ENCODE results near the gene RPS6KA6. TPM values are rescaled to one million over a fixed set of nuclear protein-coding genes. Genes with fewer than 3 reads are reported as not detected.
A peak's percentile ranks its signal among the peaks of the same experiment; 100 is the strongest.

Gene RPS6KA6
- total RNA-seq = under 1 TPM in 1 of 5 experiments, not detected in 4; 0.07 TPM
- polyA plus RNA-seq = not detected
- total RNA-seq = 0.54 reads per million

DNA sequence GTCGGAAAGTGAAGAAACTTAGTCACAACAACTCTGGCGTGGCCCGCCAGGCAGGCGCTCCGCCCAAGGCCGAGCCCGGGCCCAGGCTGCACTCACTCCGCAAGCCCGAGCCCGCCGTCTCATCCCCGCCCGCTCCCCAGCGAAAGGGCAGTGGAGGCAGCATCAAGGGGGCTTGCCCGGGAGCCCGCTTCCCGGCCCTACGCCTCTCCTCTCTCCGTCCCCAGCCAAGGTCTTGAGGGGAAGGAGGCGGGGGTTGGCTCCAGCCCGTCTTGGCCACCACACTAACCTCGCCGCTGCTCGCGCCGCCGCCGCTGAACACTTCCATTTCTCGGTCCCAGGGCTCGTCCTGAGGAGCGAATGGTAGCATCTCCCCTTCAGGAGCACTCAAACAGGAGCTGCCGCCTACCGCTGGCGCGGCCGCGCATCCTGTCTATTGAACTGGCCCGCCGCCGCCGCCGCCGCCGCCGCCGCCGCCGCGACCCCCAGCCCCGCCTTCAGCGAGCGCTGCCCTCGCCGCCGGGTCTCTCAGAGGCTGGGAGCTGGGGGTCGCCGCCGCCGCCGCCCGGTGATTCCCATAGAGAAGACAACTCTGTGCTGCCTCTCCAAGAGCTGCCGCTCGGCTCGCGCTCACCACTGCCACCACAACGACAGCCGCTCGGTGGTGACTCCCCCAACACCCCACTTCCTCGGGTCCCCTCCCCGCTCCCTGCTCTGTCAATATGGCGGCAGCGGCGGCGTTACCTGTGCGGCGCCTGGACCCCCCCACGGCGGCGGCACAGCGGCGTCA lies at the start of gene RPS6KA6:
Gene RPS6KA6 (minus strand): TSS at position 667 of the 787 bp plus-strand sequence. CDS start 300 bp downstream, at position 367.
- H3K27ac ChIP-seq (ENCODE audit: low read depth, low read length) = no peak within 1 kb of the TSS
- Mint-ChIP-seq H3K27me3 (peaks cover 12 to 29% (median 25%) of the 10 kb centered on the region in 5 donors), H3K9me3 (peaks cover 0 to 14% (median 4%) of the 10 kb centered on the region in 11 donors), H3K4me3 (peak within 1 kb of the TSS in 8 of 10 donors; percentile 26 to 67 (median 53)), H3K36me3 (peaks cover 0 to 4% (median 0%) of the 10 kb centered on the region in 5 donors), H3K27ac (peak within 1 kb of the TSS in 1 of 9 donors; percentile 32), H3K4me1 (peaks cover 0 to 11% (median 5%) of the 10 kb centered on the region in 7 donors)
- ATAC-seq (peak; percentile 31), DNase-seq (peak in 2 of 9 donors; percentile 2 to 8)
- H3K4me1 ChIP-seq (ENCODE audit: control insufficient read depth in 2 of 2, insufficient read depth in 2 of 2, low read length in 2 of 2) = no peaks in the 10 kb centered on the region
- H3K36me3 ChIP-seq (ENCODE audit: control insufficient read depth in 2 of 3, insufficient read depth in 3 of 3, low read length in 3 of 3) = no peaks in the 10 kb centered on the region
- intact Hi-C loops (cut with micrococcal nuclease) = no loop called here
- no peaks in the 10 kb centered on the region for H3K9me3 ChIP-seq (ENCODE audit: control insufficient read depth in 2 of 3, low read length in 3 of 3)
- ChIA-PET POLR2A (no interaction called here), CTCF (no interaction called here)
- H3K27me3 ChIP-seq (ENCODE audit: control insufficient read depth in 2 of 2, insufficient read depth in 2 of 2, low read length in 2 of 2) = no peaks in the 10 kb centered on the region
- no peak within 1 kb of the TSS for H3K4me3 ChIP-seq (ENCODE audit: low read length)

DNA sequence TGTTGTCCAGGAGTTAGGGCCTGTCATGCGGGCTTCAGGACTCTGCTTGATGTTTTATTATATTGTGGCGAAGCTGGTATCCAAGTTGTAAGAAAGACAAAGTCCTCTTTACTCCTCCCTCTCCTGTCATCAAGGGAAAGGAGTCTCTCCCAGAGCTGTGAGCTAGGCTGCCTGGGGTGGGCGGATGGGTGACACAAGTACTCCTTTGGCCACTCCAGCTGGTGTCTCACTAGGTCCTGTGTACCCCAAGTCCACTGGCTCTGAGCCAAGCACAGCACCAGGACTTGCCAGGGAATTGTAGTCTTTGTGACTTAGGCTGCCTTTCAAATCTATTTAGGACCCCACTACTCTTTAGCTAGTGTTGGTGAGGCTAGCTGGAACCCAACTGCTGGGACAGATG lies 36.7 kb upstream of the RPS6KA6 start:
- ChIA-PET CTCF (no interaction called here), POLR2A (no interaction called here)
- intact Hi-C loops (cut with micrococcal nuclease) = no loop called here
- ATAC-seq = no peak
- Mint-ChIP-seq H3K9me3 (no peaks in the 10 kb centered on the region), H3K27me3 (no peaks in the 10 kb centered on the region), H3K27ac (no peak overlapping the region), H3K4me3 (no peak overlapping the region), H3K36me3 (no peaks in the 10 kb centered on the region), H3K4me1 (no peaks in the 10 kb centered on the region)
- Histone ChIP-seq H3K27me3 (ENCODE audit: control insufficient read depth in 2 of 2, insufficient read depth in 2 of 2, low read length in 2 of 2) (no peaks in the 10 kb centered on the region), H3K4me1 (ENCODE audit: control insufficient read depth in 2 of 2, insufficient read depth in 2 of 2, low read length in 2 of 2) (no peaks in the 10 kb centered on the region), H3K9me3 (ENCODE audit: control insufficient read depth in 2 of 3, low read length in 3 of 3) (no peaks in the 10 kb centered on the region), H3K27ac (ENCODE audit: low read depth, low read length) (no peak overlapping the region), H3K4me3 (ENCODE audit: low read length) (no peak overlapping the region), H3K36me3 (ENCODE audit: control insufficient read depth in 2 of 3, insufficient read depth in 3 of 3, low read length in 3 of 3) (no peaks in the 10 kb centered on the region)
- DNase-seq = no peak

DNA sequence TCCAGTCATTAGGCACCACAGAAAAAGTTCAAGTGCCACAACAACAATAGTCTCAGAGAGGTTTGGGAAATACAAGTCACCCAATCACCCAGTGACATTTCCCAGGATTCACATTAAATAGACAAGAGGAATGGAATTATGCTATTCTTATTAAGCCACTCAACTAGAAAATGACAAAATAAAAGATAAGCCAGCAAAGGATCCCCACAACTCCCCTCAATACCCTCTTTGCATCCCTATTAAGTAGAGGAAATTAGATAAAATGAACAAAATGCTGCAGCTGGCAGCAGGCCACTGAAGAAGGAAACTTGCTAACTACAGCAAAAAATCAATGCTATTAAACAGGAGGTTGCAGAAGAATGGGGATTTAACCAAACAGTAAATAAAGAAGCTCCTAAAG lies 35.3 kb upstream of the RPS6KA6 start:
- no peaks in the 10 kb centered on the region for H3K36me3 ChIP-seq (ENCODE audit: control insufficient read depth in 2 of 3, insufficient read depth in 3 of 3, low read length in 3 of 3)
- H3K4me1 ChIP-seq (ENCODE audit: control insufficient read depth in 2 of 2, insufficient read depth in 2 of 2, low read length in 2 of 2) = no peaks in the 10 kb centered on the region
- Mint-ChIP-seq H3K27ac (no peak overlapping the region), H3K9me3 (no peaks in the 10 kb centered on the region), H3K27me3 (no peaks in the 10 kb centered on the region), H3K36me3 (no peaks in the 10 kb centered on the region), H3K4me3 (no peak overlapping the region), H3K4me1 (no peaks in the 10 kb centered on the region)
- ATAC-seq = no peak
- H3K27me3 ChIP-seq (ENCODE audit: control insufficient read depth in 2 of 2, insufficient read depth in 2 of 2, low read length in 2 of 2) = no peaks in the 10 kb centered on the region
- POLR2A ChIA-PET = no interaction called here
- H3K27ac ChIP-seq (ENCODE audit: low read depth, low read length) = no peak overlapping the region
- intact Hi-C loops (cut with micrococcal nuclease) = no loop called here
- no peak overlapping the region for H3K4me3 ChIP-seq (ENCODE audit: low read length)
- CTCF ChIA-PET = no interaction called here
- no peak for DNase-seq
- no peaks in the 10 kb centered on the region for H3K9me3 ChIP-seq (ENCODE audit: control insufficient read depth in 2 of 3, low read length in 3 of 3)

GRCh38 chrX:84221181-84221580 lies 33.2 kb upstream of the RPS6KA6 start:
- Mint-ChIP-seq H3K4me1 (no peaks in the 10 kb centered on the region), H3K27me3 (no peaks in the 10 kb centered on the region), H3K4me3 (no peak overlapping the region), H3K9me3 (no peaks in the 10 kb centered on the region), H3K36me3 (no peaks in the 10 kb centered on the region), H3K27ac (no peak overlapping the region)
- no peak overlapping the region for H3K4me3 ChIP-seq (ENCODE audit: low read length)
- no peak for DNase-seq
- ATAC-seq = no peak
- no peaks in the 10 kb centered on the region for H3K36me3 ChIP-seq (ENCODE audit: control insufficient read depth in 2 of 3, insufficient read depth in 3 of 3, low read length in 3 of 3)
- H3K27ac ChIP-seq (ENCODE audit: low read depth, low read length) = no peak overlapping the region
- H3K9me3 ChIP-seq (ENCODE audit: control insufficient read depth in 2 of 3, low read length in 3 of 3) = no peaks in the 10 kb centered on the region
- no peaks in the 10 kb centered on the region for H3K4me1 ChIP-seq (ENCODE audit: control insufficient read depth in 2 of 2, insufficient read depth in 2 of 2, low read length in 2 of 2)
- no peaks in the 10 kb centered on the region for H3K27me3 ChIP-seq (ENCODE audit: control insufficient read depth in 2 of 2, insufficient read depth in 2 of 2, low read length in 2 of 2)
- CTCF ChIA-PET = interaction anchor here (0.5 kb wide), 1 partner anchor 274 kb away, joined by 5 read pairs; no protein-coding TSS in a partner anchor
- POLR2A ChIA-PET = no interaction called here
- intact Hi-C loops (cut with micrococcal nuclease) = no loop called here

GRCh38 chrX:84219551-84219950 lies 31.6 kb upstream of the RPS6KA6 start:
- Histone ChIP-seq H3K9me3 (ENCODE audit: control insufficient read depth in 2 of 3, low read length in 3 of 3) (no peaks in the 10 kb centered on the region), H3K4me1 (ENCODE audit: control insufficient read depth in 2 of 2, insufficient read depth in 2 of 2, low read length in 2 of 2) (no peaks in the 10 kb centered on the region), H3K27ac (ENCODE audit: low read depth, low read length) (no peak overlapping the region), H3K27me3 (ENCODE audit: control insufficient read depth in 2 of 2, insufficient read depth in 2 of 2, low read length in 2 of 2) (no peaks in the 10 kb centered on the region), H3K4me3 (ENCODE audit: low read length) (no peak overlapping the region), H3K36me3 (ENCODE audit: control insufficient read depth in 2 of 3, insufficient read depth in 3 of 3, low read length in 3 of 3) (no peaks in the 10 kb centered on the region)
- POLR2A ChIA-PET = no interaction called here
- Mint-ChIP-seq H3K27me3 (no peaks in the 10 kb centered on the region), H3K9me3 (peaks cover 0 to 2% (median 0%) of the 10 kb centered on the region in 11 donors), H3K27ac (no peak overlapping the region), H3K4me3 (no peak overlapping the region), H3K36me3 (no peaks in the 10 kb centered on the region), H3K4me1 (no peaks in the 10 kb centered on the region)
- intact Hi-C loops (cut with micrococcal nuclease) = no loop called here
- DNase-seq (no peak), ATAC-seq (no peak)
- CTCF ChIA-PET = no interaction called here

- H3K9me3 Mint-ChIP-seq = peaks cover 0 to 4% (median 0%) of the 10 kb centered on the region in 11 donors
- POLR2A ChIA-PET = no interaction called here
- intact Hi-C loops (cut with micrococcal nuclease) = no loop called here
- no peak overlapping the region for H3K4me3 Mint-ChIP-seq
- no peak for DNase-seq
- H3K27ac ChIP-seq (ENCODE audit: low read depth, low read length) = no peak overlapping the region
- H3K4me1 ChIP-seq (ENCODE audit: control insufficient read depth in 2 of 2, insufficient read depth in 2 of 2, low read length in 2 of 2) = no peaks in the 10 kb centered on the region
- no peaks in the 10 kb centered on the region for H3K9me3 ChIP-seq (ENCODE audit: control insufficient read depth in 2 of 3, low read length in 3 of 3)
- no peak overlapping the region for H3K4me3 ChIP-seq (ENCODE audit: low read length)
- H3K36me3 ChIP-seq (ENCODE audit: control insufficient read depth in 2 of 3, insufficient read depth in 3 of 3, low read length in 3 of 3) = no peaks in the 10 kb centered on the region
- no peaks in the 10 kb centered on the region for H3K27me3 Mint-ChIP-seq
- no peaks in the 10 kb centered on the region for H3K4me1 Mint-ChIP-seq
- H3K36me3 Mint-ChIP-seq = no peaks in the 10 kb centered on the region
- H3K27ac Mint-ChIP-seq = no peak overlapping the region
- ATAC-seq = no peak
- CTCF ChIA-PET = no interaction called here
- H3K27me3 ChIP-seq (ENCODE audit: control insufficient read depth in 2 of 2, insufficient read depth in 2 of 2, low read length in 2 of 2) = no peaks in the 10 kb centered on the region
Observed at GRCh38 chrX:84218726-84219125, 30.7 kb upstream of the RPS6KA6 start.

- H3K9me3 ChIP-seq (ENCODE audit: control insufficient read depth in 2 of 3, low read length in 3 of 3) = no peaks in the 10 kb centered on the region
- no peak overlapping the region for H3K27ac ChIP-seq (ENCODE audit: low read depth, low read length)
- POLR2A ChIA-PET = no interaction called here
- no peak for ATAC-seq
- H3K9me3 Mint-ChIP-seq = peaks cover 0 to 4% (median 0%) of the 10 kb centered on the region in 11 donors
- no peaks in the 10 kb centered on the region for H3K27me3 ChIP-seq (ENCODE audit: control insufficient read depth in 2 of 2, insufficient read depth in 2 of 2, low read length in 2 of 2)
- H3K4me1 ChIP-seq (ENCODE audit: control insufficient read depth in 2 of 2, insufficient read depth in 2 of 2, low read length in 2 of 2) = no peaks in the 10 kb centered on the region
- H3K36me3 Mint-ChIP-seq = no peaks in the 10 kb centered on the region
- intact Hi-C loops (cut with micrococcal nuclease) = no loop called here
- CTCF ChIA-PET = no interaction called here
- H3K4me3 ChIP-seq (ENCODE audit: low read length) = no peak overlapping the region
- no peak overlapping the region for H3K4me3 Mint-ChIP-seq
- no peak for DNase-seq
- no peak overlapping the region for H3K27ac Mint-ChIP-seq
- H3K4me1 Mint-ChIP-seq = no peaks in the 10 kb centered on the region
- H3K27me3 Mint-ChIP-seq = no peaks in the 10 kb centered on the region
- H3K36me3 ChIP-seq (ENCODE audit: control insufficient read depth in 2 of 3, insufficient read depth in 3 of 3, low read length in 3 of 3) = no peaks in the 10 kb centered on the region
Observed at GRCh38 chrX:84216881-84217280, 28.9 kb upstream of the RPS6KA6 start.
